Islet of Langerhans (tissue), 1 donor: Measurements from ENCODE around the gene PNKD.
A peak's percentile ranks its signal among the peaks of the same experiment; 100 is the strongest.

ENCODE experiments used
- FAIRE-seq: peaks from one replicate; lab custom pipeline; 2011; peaks lifted over from hg19 to GRCh38; lab: Jason Lieb, UNC

The PNKD gene, protein sequence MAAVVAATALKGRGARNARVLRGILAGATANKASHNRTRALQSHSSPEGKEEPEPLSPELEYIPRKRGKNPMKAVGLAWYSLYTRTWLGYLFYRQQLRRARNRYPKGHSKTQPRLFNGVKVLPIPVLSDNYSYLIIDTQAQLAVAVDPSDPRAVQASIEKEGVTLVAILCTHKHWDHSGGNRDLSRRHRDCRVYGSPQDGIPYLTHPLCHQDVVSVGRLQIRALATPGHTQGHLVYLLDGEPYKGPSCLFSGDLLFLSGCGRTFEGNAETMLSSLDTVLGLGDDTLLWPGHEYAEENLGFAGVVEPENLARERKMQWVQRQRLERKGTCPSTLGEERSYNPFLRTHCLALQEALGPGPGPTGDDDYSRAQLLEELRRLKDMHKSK

DNA sequence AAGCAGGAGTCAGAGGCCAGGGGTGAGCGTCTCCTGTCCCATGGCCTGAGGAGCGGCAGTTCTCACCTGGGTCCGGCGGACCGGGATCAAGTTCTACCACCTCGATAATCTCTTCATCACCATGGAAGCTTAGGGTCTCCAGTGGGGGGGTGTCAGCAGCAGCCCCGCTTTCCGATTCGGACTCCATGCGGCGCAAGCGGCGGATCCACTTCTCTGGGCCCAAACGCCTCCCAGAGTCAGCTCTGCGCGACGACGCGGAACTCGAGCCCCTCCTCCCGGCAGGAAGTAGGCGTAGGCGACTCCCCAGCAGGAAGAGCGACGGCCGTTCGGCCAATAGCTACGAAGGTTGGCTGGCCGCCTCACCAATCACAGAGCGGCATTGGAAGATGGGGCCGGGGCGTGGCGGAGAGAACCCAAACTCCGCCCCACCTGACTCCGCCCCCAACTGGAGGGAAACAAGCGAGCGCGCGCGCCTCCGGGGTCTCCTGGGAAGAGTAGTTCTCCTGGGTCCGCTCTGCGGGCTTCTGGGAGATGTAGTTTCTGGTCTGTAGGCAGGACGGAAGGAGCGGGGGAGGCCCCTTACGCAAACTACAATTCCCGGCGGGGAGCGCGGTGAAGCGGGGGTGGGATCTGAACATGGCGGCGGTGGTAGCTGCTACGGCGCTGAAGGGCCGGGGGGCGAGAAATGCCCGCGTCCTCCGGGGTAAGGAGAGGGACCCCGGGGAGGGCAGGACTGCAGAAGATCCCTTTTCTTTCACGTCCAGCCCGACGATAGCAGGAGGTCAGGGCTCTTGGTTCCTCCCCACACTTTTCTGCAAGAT lies at the start of gene PNKD, which contains the start of gene AAMP:
Gene PNKD, plus strand, starts transcription at position 620 of the 821 bp plus-strand sequence. Its CDS starts 17 bp downstream, at position 637.
Gene AAMP, minus strand, starts transcription at position 238 of the 821 bp plus-strand sequence. Its CDS starts 51 bp downstream, at position 187.
- peak; percentile 61 for FAIRE-seq

DNA sequence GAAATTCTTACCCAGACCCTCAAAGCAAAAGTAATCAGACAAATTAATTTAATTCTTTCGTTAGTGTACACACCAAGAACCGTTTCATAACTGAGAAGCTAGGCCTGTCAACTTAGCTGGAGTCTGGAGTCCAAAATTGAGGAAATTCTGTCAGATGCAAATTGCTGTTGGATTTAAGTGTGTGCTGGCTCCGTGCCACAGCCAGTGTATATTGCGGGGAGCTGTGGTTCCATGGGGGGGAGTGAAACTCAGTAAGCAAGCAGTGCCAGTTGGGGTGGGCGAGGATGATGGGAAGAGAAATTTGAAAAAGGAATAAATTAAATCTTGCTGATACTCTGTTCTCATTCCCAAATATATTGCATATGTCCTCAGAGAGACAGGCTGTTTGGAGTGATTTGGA lies 49.3 kb upstream of the PNKD start:
- FAIRE-seq, result no peak

DNA sequence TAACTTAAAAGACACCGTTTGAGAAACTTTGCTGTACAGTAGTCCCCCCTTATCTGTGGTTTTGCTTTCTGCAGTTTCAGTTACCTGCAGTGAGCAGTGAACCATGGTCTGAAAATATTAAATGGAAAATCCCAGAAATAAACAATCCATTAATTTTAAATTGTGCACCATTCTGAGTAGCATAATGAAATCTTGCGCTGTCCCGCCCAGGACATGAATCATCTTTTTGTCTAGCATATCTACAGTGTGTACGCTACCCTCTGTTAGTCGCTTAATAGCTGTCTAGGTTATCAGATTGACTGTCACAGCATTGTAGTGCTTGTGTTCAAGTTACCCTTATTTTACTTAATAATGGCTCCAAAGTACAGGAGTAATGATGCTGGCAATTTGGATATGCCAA lies 47.3 kb upstream of the PNKD start:
- no peak for FAIRE-seq

DNA sequence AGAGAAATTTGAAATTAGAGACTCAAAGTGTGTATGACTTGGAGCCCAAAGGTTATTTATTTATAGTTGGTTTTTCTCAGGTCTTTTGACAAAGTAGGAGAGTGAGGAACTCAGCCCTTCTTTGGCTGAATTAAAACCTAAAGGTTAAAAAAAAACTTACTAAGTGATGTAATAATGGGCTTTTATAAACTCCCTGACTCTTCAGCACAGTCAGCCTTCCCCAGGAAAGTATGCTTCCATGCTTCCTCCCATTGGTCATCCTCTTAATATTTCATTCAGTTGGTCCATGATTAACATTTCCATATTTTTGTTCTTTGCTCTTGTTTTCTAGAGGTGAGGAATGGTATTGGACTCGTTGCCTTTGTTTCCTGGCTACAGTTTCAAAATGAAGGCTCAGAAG lies 46.1 kb upstream of the PNKD start:
- FAIRE-seq, result no peak

DNA sequence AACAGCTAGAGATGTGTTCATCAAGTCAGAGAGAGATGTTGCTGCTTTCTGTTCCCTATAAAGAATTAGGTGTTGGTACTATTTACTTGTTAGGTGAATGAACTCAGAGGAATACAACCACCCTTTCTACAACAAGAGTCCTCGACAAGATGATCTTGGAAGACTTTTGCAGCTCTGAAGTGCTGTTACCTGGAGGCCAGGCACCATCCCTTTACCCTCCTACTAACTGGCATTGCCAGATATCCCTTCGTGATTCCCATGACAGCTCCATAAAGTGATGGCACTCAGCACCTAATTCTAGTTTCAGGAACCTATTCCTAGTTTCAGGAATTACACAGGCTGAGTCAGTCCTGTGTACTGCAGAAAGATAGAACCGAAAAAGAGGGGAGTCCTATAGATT lies 43.4 kb upstream of the PNKD start:
- FAIRE-seq, result no peak

DNA sequence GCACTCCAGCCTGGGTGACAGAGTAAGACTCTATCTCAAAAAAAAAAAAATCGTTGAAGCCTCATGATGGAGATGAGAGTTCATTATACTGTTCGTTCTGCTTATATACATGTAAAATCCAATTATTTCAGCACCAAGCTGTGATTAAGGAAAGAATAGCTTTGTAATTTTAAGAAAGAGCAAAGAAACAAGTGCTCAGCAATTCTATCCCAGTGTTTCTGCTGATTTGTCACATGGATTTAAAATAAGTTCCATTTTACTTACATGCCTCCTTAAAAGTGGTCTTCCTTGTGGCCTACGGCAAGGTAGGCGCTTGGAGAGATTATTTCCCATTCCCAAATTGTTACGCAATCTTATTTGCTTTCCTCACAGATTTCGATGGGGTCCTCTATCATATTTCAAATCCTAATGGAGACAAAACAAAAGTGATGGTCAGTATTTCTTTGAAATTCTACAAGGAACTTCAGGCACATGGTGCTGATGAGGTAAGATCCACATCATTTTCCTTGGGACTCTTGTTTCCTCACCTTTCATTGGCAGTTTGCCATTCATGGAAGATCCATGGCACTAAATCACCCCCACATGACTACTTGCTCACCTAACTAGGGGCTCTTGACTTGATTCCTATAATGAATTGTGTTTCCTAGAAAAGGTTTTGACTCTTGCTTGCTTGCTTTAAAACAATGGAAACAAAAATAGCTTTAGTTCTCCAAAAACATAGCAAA lies 41.8 kb upstream of the PNKD start:
- FAIRE-seq, result no peak

DNA sequence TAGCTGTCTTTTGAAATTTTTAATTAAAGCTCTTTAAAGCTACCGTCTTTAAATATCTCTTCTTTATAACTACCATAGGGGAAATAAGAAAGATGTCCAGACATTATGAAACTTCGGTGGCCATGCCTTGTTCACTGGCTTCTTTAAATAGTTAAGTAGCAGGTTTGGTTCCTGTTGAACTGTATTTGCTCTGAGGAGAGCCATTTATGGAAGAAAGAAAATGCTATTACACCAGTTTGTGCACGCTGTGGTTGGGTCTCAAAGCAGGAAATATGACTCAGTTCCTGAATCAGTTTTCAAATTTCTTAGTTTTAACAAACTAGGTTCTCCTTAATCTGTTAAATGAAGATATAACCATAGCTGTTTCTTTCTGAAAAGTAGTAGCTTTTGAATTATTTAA lies 41.1 kb upstream of the PNKD start:
- peak; percentile 30 for FAIRE-seq

DNA sequence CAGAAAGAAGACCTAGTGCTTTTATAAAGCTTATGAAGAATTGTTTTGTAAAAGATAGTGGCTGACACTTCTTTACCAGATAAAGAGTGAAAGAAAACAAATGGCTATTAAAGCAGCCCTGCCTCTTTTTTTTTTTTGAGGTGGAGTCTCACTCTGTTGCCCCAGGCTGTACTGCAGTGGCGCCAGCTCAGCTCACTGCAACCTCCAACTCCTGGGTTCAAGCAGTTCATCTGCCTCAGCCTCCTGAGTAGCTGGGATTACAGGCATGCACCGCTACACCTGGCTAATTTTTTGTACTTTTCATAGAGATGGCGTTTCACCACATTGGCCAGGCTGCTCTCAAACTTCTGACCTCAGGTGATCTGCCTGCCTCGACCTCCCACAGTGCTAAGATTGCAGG lies 40.5 kb upstream of the PNKD start:
- FAIRE-seq, result no peak

DNA sequence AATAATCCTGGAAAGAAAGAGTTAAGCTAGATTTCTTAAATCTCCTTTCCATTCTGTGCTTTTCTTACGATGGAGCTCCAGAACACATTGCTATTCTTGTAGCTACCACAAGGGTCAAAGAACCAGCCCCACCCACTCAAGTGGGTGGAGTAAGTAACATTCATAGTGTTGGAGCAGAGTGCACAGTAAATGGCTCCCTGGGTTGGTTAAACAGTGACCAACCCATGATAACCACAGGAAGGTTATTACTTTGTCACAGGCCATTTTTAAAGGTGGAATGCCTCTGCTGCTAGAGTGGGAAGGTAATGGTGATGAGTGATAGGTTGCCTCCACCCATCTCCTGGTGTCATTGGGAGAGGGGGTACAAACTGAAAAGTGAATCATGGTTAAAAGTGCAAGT lies 39.4 kb upstream of the PNKD start:
- no peak for FAIRE-seq

DNA sequence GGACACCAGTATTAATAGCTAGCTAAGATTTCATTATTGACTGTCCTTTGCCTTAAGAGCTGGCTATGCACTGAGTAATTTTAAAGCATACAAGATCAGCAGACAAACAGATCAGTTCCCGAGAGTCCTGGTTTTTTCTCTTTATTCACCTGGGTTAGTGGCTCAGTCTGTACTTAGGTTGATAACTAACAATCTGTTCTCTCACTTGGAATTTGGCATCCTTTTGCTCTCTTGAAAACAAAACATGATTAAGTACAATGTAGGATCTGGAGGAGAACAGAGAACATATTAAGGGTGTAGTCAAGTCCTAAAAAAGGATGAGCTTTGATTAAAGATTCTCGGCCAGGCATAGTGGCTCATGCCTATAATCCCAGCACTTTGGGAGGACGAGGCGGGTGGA lies 36.8 kb upstream of the PNKD start:
- no peak for FAIRE-seq

DNA sequence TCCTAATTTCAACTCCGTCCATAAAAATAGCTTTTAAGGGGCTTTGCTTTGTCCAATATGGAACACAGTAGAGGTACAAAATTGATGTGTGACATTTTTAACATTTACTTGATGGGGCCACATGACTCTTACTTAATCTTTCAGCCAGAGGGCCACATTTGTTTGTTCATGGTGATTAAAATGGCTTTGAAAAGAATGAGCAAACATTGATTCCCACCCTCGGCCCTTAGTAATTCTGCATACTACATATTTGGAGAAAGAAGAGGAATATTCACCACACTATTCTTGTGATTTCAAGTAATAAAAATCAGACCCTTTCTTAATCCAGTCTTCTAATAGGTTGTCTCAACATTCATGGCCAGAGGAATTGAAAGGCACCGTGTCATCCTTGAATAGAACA lies 35.8 kb upstream of the PNKD start:
- no peak for FAIRE-seq

DNA sequence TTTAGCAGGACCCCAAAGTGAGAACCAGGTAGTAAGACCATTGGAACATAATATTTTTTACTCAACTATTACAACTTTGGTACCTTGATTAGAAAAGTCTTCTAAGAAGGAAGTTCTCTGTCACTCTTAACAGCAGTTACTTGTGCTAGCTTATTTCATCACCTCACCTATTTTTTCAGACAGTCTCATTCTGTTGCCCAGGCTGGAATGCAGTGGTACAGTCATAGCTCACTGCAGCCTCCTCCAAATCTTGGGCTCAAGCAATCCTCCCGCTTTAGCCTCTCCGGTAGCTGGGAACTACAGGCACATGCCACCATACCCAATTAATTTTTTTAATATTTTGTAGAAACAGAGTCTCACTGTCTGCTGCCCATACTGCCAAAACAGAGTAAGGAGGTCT lies 35.3 kb upstream of the PNKD start:
- FAIRE-seq, result no peak

DNA sequence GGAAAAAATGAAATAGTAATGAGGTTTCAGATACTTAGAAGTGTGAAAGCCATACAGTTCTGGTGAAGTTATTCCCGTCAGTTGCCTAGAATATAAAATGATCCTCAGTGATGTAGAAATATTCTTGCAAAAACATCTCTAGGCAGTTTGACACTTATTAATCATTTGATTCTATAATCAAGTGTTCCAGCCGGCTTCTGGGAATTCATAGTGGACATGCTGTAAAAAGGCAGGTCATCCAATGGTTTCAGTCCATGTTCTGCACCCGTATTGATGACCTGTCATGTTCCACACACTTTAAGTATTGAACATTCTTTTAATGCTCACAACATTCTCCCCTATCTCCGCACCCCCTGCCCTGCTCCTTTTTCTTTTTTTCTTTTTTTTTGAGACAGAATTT lies 33.5 kb upstream of the PNKD start:
- FAIRE-seq, result no peak

DNA sequence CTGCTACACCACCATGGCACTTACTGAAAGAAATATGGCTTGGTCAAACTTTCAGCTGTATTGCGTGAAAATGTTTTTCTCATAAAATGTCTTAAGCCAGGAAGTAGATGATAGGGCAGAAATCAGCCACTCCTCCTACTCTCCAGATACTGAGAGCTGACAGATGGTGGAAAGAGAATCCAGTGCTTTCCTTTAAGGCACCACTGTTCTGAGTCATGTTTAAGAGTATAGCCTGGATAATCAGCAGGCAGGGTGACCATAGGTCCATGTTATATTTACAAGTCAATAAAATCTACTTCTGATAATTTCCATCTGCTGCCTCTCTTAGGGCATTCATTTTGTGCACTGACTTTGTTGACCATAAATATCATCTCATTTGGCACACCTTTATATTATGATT lies 31.4 kb upstream of the PNKD start:
- no peak for FAIRE-seq

DNA sequence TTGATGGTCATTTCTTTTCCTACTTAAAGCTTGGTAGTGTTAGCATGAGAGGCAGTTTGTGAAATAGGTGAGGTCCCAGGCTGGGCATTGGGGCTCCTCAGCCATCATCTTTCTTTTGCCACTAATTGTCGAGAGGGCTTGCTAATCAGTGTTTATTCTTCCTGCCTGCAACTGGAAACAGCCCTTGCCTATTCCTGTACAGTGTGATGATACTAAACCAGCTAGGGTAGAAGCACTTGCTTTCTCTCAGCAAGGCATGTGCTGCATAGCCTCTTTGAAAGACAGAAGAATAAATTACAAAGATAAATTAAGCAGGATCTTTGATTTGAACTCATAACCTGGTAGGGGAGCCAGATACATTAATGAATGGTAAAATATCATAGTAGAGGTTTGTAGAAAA lies 26.1 kb upstream of the PNKD start:
- FAIRE-seq, result no peak

DNA sequence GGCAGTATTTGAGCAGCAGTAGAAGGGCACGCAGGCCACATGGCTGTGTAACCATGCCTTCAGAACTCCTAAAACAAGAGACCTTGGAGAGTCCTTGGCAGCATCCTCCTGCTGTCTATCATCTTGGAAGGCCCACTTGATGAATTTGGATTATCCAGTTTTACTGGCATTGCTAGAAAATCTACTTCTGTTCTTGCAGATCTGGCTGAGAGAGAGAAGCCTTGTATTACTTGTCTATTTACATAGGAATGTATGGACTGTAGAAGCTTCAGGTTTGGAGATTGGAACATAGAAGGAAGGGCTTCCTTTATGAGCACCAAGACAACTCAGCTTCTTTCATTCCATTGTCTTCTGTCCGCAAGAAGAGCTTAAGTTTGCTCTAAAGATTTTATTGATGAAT lies 25.7 kb upstream of the PNKD start:
- no peak for FAIRE-seq

DNA sequence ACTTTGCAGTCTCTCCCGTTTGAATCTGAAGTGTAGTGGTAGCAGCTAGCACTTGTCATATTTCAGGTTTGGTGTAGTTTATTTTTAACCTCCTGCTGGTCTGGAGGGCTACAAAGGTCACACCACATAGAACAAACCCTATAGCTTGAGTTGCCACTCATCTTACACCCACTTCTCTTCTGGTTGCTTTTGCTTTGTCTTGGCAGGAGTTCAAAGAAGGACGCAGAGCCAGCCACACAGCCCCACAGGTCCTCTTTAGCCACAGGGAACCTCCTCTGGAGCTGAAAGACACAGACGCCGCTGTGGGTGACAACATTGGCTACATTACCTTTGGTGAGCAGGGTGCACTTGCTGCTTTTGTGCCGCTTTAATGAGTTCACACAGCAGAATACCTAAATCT lies 25.1 kb upstream of the PNKD start:
- no peak for FAIRE-seq

DNA sequence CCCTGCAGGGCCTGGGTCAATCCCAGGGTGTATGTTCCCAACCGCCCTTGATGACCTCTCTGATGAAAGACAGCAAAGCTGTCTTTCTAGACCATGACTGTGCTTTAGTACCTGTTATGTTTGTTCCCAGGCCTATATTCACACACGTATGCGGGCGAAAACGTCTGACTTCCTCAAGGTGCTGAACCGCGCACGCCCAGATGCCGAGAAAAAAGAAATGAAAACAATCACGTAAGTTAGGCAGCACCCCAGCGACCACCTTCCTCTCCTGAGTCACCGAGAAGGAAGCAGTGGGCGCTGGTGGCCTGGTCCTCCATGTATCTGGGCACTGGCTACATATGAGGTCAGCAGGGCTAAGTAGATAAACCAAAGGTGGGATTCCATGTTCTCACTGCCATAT lies 20.6 kb upstream of the PNKD start:
- FAIRE-seq, result no peak

DNA sequence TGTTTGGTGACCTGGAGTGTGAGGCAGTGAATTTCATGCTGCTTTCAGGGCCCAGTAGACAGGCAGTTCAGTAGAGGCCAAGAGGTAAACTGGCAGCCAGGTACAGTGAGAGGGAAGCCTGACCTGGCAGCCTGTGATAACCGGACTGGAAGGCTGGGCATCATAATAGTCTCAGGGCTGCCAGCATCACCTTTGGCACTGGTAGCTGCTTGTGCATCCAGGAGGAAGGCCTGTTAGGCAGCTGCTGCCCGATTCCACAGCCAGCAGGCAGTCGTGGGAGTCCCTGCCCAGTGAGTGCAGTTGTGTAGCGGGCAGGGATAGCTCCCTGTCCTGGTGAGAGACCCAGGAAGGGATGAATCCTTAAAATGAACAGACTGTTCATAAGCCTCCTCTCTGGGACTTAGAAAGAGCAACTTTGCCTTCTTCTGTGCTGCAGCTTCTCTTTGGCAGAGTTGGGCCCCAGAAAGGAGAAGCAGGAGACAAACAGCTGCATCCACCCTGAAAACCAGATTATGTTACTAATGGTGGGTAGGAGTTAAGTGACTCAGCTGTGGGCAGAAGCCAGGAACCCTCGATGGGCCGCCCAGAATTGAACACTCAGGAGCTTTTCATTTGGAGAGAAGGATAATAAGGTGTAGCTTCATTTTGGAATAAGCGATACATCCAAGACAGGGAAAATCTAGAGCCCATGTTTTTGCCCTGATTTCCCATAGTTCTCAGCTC lies 17.6 kb upstream of the PNKD start:
- no peak for FAIRE-seq

DNA sequence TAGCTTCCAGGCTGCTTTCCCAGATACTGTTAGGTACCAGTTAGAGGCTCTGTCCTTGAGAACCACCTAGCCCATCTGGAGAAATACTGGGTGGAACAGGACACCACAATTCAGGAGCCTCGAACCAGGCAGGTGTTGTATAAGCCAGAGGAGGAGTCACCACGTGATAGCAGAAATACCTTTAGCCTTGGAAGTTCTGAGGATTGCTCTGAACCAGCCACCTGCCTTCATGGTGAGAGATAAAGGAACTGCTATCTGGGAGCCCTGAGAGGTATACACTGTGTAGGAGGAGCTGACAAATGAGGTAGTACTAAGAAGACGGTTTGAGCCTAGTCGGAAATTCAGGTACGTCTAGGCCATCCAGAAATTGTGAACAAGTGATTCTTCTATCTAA lies 17.1 kb upstream of the PNKD start:
- FAIRE-seq, result no peak

DNA sequence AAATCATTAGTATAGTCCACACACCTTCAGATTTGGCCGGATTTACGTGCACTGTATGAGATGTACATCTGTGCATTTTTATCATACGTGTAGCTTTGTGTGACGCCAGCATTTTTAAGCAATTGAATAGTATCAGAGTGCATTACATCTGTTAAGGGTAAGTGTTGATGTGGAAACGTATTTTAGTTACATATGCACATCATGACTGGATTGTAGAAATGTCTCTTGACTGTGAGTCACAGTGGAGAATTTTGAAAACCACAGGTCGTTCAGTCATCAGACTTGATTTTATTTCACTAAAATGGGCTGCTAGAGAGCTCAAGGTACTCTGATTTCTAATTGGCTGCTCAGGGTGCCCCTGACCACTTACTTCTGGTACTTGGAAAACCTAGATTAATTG lies 14.9 kb upstream of the PNKD start:
- FAIRE-seq, result no peak

DNA sequence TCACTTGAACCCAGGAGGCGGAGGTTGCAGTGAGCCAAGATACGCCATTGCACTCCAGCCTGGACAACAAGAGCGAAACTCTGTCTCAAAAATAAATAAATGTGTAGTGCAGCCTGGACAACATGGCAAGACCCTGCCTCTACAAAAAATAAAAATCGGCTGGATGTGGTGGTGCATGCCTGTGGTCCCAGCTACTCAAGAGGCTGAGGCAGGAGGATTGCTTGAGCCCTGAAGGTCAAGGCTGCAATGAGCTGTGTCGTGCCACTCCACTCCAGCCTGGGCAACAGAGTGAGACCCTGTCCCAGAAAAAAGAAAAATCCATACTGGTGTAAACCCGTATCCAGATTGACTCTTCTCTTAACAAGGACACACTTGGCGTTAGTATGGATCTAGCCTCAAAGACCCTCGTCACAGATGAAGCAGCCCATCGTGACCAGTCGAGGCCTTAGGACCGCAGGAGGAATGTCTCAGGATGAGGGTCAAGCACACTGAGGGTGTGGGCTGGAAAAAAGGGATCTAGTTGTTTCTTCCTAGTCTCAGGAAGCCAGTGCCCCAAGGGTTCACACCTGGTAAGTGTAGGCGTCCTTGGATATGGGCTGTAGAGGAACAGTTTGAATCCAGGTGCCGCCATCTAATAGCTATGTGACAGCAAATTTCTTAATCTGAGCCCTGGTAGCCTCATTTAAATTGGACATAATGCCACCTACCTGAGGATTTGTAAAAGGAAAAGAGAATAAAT lies 13.5 kb upstream of the PNKD start:
- FAIRE-seq, result no peak
